GM18909 (cell line): ENCODE results near the gene NAALADL2.

Experiments used
- ATAC-seq: cut with Tn5 transposase; IDR thresholded peaks from one replicate; pipeline ENCODE4 v1.9.1; 2021; ENCODE audit warnings: mild to moderate bottlenecking; ENCODE audit not compliant: unreplicated experiment, poor library complexity

Gene NAALADL2

DNA sequence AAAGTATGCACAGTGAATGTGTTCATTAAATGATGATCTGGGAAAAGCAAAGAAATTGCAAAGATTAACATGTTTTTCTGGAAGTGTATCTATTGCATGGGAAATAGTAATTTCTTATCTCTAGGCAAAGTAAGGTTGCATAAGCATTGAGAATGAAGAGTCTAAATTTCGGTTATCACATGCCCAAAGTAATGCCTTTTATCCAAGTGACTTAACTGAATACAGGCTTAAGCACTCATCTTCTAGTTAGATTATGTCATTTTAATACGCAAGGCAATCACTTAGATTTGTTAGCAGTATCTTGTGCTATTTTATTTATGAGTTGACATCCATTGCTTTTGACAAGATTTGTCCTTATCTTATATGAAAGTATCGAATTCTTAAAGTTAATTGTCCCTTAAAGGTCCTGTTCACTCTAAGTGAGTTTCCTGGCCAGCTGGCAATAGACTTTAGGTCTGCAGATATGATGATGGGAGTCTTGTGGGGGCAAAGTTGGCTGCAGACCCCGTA lies 100.5 kb downstream of the NAALADL2 start:
- ATAC-seq = no peak

- no peak for ATAC-seq
These were observed 101.8 kb downstream of the NAALADL2 start for GRCh38 chr3:174960898-174961297.

- ATAC-seq = no peak
These were observed 114.3 kb downstream of the NAALADL2 start for GRCh38 chr3:174973465-174973864.

DNA sequence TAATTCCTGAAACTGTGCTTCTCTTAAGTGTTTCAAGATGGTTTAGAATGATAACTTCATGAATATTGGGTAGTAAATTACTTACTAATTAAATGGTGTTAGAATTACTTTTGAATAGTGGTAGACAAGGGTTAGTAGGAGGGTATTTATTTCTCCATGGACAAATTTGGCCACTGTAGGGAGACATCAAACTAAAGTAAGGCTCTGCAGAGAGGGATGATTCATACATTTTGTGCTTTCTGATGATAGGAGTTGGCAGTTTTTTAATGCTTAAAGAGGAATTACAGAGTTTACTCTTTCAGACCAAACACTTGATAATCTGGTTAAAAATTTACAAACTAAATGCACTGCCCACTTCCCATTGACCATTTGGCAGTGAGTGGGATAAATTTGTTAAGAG lies 127.6 kb downstream of the NAALADL2 start:
- no peak for ATAC-seq

DNA sequence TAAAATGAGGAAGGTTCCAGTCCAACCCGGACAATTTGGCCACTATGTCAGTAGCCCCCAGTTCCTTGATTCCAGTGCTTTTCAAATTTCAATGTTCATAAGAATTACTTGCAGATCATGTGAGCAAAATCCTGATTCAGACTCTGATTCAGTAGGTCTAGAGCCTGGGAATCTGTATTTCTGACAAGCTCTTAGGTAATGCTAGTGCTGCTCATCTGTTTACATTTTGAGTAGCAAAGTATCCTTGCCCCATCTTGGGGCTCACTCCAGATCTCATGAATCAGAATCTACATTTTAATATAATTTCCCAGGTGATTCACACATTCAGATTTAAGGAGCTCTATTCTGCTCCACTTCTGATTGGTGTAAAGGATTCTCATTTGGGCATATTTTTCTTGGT lies 142.0 kb downstream of the NAALADL2 start:
- no peak for ATAC-seq

DNA sequence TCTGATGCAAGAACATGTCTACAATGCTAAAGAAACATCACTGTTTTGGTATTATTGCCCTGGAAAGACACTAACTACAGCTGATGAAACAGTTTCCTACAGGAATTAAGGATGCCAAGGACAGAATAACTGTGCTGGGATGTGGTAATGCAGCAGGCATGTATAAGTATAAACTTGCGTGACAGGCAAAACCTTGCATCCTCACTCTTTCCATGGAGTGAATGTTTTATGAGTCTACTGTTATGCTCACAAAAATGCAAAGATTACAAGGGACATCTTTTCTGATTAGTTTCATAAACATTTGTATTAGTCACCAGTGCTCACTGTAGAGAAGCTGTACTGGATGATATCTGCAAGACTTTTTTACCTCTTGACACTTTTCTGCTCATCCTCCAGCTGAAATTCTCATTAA lies 143.6 kb downstream of the NAALADL2 start:
- ATAC-seq = no peak

GRCh38 chr3:175003590-175003989 lies 144.5 kb downstream of the NAALADL2 start:
- no peak for ATAC-seq

DNA sequence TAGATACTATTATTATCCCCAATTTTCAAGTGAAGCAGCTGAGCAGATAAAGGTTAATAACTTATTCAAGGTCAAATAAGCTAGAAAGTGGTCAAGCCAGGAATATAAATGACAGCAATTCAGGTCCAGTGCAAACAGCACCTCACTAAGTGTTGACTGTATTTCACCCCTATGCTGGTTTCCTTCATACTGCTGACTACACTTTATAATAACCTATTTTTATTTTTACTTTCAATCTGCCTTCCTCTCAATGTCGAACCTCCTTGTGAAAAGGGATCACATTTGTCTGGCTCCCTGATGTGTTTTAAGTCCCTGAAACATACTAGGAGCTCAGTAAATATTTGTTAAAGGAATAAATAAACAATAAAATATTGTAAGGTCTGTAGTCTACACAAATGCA lies 146.1 kb downstream of the NAALADL2 start:
- no peak for ATAC-seq

- no peak for ATAC-seq
These were observed 146.7 kb downstream of the NAALADL2 start for GRCh38 chr3:175005881-175006280.

DNA sequence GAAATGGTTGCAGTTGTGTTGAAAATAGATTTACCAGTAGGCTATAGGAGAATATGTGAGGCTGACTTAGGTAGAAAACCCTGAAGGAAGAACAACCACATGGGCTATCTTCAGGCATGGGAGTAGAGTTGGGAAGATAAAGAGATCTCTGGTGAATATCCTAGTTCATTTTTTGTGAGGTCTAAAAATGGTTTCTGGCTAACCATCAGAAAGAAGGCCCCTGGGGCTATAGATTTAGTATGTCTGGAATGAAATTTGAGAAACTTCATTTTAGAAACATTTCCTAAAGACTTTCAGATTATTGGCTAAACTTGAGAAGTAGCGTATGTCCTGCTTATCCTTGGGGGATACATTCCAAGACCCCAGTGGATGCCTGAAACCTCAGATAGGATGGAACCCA lies 148.2 kb downstream of the NAALADL2 start:
- no peak for ATAC-seq

DNA sequence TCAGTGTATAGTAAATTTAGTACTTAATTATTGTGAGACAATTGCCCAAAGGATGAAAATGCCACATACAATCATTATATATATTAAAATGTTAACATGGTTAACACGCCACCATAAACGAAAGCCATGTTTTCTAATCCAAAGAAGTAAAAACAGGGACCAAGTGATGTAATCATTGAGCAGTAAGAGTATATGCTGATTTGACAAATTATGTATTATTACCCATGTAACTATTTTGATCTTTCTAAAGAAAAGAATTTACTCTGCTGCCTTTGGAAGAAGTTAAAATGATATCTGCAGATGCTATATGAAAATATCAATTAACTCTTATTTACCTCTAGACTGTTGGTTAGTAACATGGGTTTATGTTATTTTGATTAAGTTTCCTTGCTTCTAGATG lies 150.2 kb downstream of the NAALADL2 start:
- ATAC-seq = no peak

DNA sequence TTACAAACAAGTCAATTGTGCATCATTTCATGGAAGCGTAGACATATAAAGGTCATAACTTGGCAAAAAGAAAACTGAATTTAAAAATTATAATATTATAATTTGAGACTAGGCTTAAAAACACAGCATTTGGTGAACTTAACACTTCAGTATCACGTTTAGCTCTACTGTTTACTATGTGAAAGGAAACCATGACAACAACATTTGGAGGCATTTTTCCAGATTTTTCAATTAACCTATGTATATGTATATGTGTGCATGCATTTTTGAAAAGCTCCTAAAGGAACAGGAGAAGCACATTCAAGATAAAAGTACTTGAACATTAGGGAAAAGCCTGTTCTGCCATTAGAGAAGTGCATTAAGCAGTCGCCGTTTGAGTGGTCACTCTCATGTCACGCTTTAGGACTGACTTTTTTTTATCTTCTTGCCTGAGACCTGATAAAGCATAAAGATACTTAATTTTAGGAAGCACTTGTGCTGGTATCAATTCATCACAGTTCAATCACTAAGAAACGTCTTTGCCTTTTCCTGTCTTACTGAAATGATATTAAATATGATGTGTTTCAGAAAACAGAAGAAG lies 156.0 kb downstream of the NAALADL2 start:
- ATAC-seq = no peak

GRCh38 chr3:175018946-175019727 lies 160.0 kb downstream of the NAALADL2 start:
- ATAC-seq = no peak

DNA sequence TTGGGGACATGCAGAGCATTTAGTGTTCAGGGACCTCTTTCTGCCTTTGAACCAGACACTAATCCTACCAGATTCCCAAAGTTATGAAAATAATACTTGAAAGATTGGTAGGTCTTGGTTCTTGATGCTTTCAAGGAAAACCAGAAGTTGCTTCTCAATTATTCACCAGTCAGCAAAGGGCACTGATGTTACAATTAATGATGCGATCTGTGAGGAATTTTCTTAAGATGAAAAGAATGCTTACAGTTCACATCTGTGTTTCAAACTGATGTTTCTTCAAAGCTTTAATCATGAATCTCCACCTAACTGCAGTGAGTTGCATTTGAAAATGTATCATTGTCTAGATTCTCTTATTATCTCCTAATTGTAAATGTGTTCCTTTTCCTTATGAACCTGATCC lies 161.0 kb downstream of the NAALADL2 start:
- no peak for ATAC-seq

DNA sequence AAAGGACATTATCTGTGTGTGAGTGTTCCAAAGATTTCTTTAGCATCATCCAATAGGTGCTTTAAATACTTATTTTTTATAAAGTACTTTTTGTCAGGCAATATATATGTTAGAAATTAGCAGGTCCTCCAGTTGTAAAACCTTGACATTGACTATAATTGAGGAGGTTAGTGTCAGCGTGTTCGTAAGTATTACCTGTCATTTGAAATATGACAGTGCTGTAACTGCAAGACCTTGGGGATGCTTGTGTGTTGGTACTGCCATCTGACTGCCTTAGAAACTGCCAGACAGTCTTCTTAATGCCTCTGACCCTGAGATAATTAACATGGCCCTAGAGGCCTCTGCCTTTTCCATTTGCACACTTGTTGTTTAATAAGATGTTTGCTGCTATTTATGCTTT lies 170.7 kb downstream of the NAALADL2 start:
- no peak for ATAC-seq

DNA sequence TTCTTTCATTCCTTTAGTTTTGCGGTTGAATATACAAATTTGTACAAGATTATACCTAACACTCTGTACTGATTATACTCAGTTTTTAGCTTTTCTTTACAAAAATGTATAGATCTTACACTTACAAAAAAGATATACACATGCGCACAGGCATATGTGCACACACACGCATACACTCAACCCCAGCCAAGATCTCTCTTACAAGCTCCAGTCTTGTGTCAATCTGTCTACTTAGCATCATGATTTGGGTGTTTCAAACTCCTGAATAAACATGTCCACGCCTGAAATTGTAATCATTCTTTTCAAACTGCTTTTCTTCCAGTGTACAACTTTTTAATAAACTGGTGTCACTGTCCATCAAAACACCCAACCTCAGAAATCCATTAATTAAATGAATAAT lies 180.7 kb downstream of the NAALADL2 start:
- ATAC-seq = no peak

GRCh38 chr3:175041369-175041768 lies 182.2 kb downstream of the NAALADL2 start:
- no peak for ATAC-seq

GRCh38 chr3:175046601-175047000 lies 187.5 kb downstream of the NAALADL2 start:
- no peak for ATAC-seq

GRCh38 chr3:175047786-175048185 lies 188.7 kb downstream of the NAALADL2 start:
- no peak for ATAC-seq

- ATAC-seq = no peak
These were observed 198.3 kb downstream of the NAALADL2 start for GRCh38 chr3:175057401-175057800.

GRCh38 chr3:175059788-175060187 lies 200.7 kb downstream of the NAALADL2 start:
- ATAC-seq = no peak

DNA sequence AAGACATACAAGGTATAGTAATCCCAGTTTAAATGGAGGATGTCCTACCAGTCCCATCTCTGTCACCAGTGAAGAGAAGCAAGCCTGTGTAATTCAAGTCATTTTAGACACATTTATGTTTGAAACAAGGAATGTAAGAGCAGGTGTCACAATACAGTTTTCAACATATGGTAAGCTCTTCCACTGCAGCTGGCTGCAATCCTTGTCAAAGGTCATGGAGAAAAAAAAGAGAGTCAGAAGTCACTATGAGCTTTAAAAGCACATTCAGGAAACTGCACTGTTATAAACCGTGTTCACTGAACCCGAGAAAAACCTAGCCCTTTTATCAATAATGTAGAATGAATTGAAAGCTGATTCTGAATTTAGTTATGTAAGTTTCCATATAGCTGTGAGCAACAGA lies 206.4 kb downstream of the NAALADL2 start:
- no peak for ATAC-seq
